OCI-LY7 (cell line): Measurements from ENCODE around the gene SCN10A. TPM values are rescaled to one million over a fixed set of nuclear protein-coding genes. Genes with fewer than 3 reads are reported as not detected.

ENCODE experiments used
- Bru-seq: library from RNA; stranded (reverse); fragments of 400-500 nt; gene quantifications from one replicate; lab custom pipeline; 2021; lab: Mats Ljungman, UMichigan
- BruChase-seq, 2 experiments: library from RNA; stranded (reverse); fragments of 400-500 nt; gene quantifications; one replicate each; lab custom pipeline; 2021; lab: Mats Ljungman, UMichigan
- BruUV-seq: library from RNA; stranded (reverse); fragments of 400-500 nt; replicated peaks from 2 replicates; lab custom pipeline; 2021; lab: Mats Ljungman, UMichigan
- CTCF ChIA-PET: fragments of 300-600 bp; sonication (Branson Sonifier 250); formaldehyde crosslinking; loops from one replicate; lab custom pipeline; 2022; ENCODE audit warnings: antibody characterized with exemption; ENCODE audit not compliant: unreplicated experiment; lab: Charles Lee
- POLR2A ChIA-PET: fragments of 300-600 bp; sonication (Branson Sonifier 250); formaldehyde crosslinking; loops from one replicate; lab custom pipeline; 2022; ENCODE audit warnings: antibody characterized with exemption; lab: Charles Lee
- DNase-seq: peaks from one replicate; pipeline ENCODE4 v3.0.0-alpha.2; 2015; ENCODE audit warnings: low spot score
- H2AFZ ChIP-seq: fragments of 200-600 bp; sonication (generic), shearing (Covaris generic); 2 replicates; pipeline ENCODE4 v1.6.1; 2014; ENCODE audit warnings: mild to moderate bottlenecking, antibody characterized with exemption, low read length, moderate library complexity
- H3K27ac ChIP-seq: fragments of 200-600 bp; sonication (generic); 2 replicates; pipeline ENCODE4 v1.5.1; 2014; ENCODE audit warnings: mixed run types, low read depth, mild to moderate bottlenecking, moderate library complexity, low read length, inconsistent platforms; ENCODE audit not compliant: poor library complexity, severe bottlenecking
- H3K36me3 ChIP-seq: fragments of 200-600 bp; sonication (generic); 2 replicates; pipeline ENCODE4 v1.6.1; 2014; ENCODE audit warnings: mild to moderate bottlenecking, antibody characterized with exemption, low read length, moderate library complexity, mixed read lengths; ENCODE audit not compliant: insufficient read depth
- H3K4me1 ChIP-seq: fragments of 200-600 bp; sonication (generic); 2 replicates; pipeline ENCODE4 v1.5.1; 2014; ENCODE audit warnings: mild to moderate bottlenecking, low read length; ENCODE audit not compliant: insufficient read depth, poor library complexity, severe bottlenecking
- H3K4me2 ChIP-seq: fragments of 200-600 bp; sonication (generic); 2 replicates; pipeline ENCODE4 v1.6.1; 2014; ENCODE audit warnings: mild to moderate bottlenecking, low read length
- H3K4me3 ChIP-seq: fragments of 200-600 bp; sonication (generic); 2 replicates; pipeline ENCODE4 v1.5.1; 2014; ENCODE audit warnings: mild to moderate bottlenecking, low read depth, low read length; ENCODE audit not compliant: poor library complexity, severe bottlenecking
- H3K79me2 ChIP-seq: fragments of 200-600 bp; sonication (generic); 2 replicates; pipeline ENCODE4 v1.6.1; 2016; ENCODE audit warnings: low read depth, mild to moderate bottlenecking, low read length, moderate library complexity, mixed read lengths; ENCODE audit not compliant: insufficient read depth
- H3K9me2 ChIP-seq: fragments of 200-600 bp; sonication (generic); 2 replicates; pipeline ENCODE4 v1.6.1; 2016; ENCODE audit warnings: mild to moderate bottlenecking, low read length, mixed read lengths; ENCODE audit not compliant: insufficient read depth
- H3K9me3 ChIP-seq: fragments of 200-600 bp; sonication (generic); 2 replicates; pipeline ENCODE4 v1.6.1; 2014; ENCODE audit warnings: mild to moderate bottlenecking, mixed run types, low read length, mixed read lengths
- H4K20me1 ChIP-seq: fragments of 200-600 bp; sonication (generic); 2 replicates; pipeline ENCODE4 v1.6.1; 2014; ENCODE audit warnings: mild to moderate bottlenecking, antibody characterized with exemption, low read length, moderate library complexity, mixed read lengths; ENCODE audit not compliant: insufficient read depth
- CTCF ChIP-seq: fragments of 200-600 bp; sonication (generic); conservative IDR thresholded peaks from 2 replicates; pipeline ENCODE4 v1.5.1; 2014; ENCODE audit warnings: mild to moderate bottlenecking, antibody characterized with exemption, low read length, moderate library complexity, mixed read lengths
- EZH2phosphoT487 ChIP-seq: fragments of 200-600 bp; sonication (generic); IDR thresholded peaks from 2 replicates; pipeline ENCODE4 v1.6.1; 2018; ENCODE audit warnings: low read depth, borderline replicate concordance, mild to moderate bottlenecking, mixed run types, antibody characterized with exemption, low read length, moderate library complexity, mixed read lengths
- intact Hi-C: fragments of 100-400 bp; cut with micrococcal nuclease; formaldehyde crosslinking; loops from one replicate; pipeline ENCODE4 v1.10.0; 2022; ENCODE audit not compliant: unreplicated experiment
- long read RNA-seq: library from polyadenylated mRNA; stranded (forward); transcript quantifications from one replicate; pipeline ENCODE4 v2.0.0, GENCODE V29; 2022
- total RNA-seq, 2 experiments: library from RNA; depleted of rRNA in 1 of 2; stranded (reverse); fragments of >200 nt in 1 of 2; shearing (Covaris generic) in 1 of 2; gene quantifications; 2 replicates each; pipeline ENCODE4 v1.2.3, GENCODE V29; 2014 to 2022

SCN10A gene
- total RNA-seq (2014; rRNA removed; shearing (Covaris generic)) (not detected in 2 replicates), total RNA-seq (2022) (not detected in 2 replicates), Bru-seq, nascent RNA (not detected), BruChase-seq, experiment 1, labeled RNA remaining after a 6-hour chase (not detected), BruChase-seq, experiment 2, labeled RNA remaining after a 2-hour chase (percentile 0 among the genes with signal in this experiment)
- long read RNA-seq: 0 reads

- ChIA-PET CTCF (no interaction called here), POLR2A (no interaction called here)
- no peaks in the 10 kb centered on the region for H4K20me1 ChIP-seq
- no peak for TF ChIP-seq EZH2phosphoT487
- no peak for TF ChIP-seq CTCF
- no peak within 1 kb of the TSS for H3K4me3 ChIP-seq
- H3K36me3 ChIP-seq: no peaks in the 10 kb centered on the region
- no peak within 1 kb of the TSS for H3K27ac ChIP-seq
- no peaks in the 10 kb centered on the region for H3K9me3 ChIP-seq
- H3K4me1 ChIP-seq: no peaks in the 10 kb centered on the region
- intact Hi-C loops: no loop called here
- no TSS peak for BruUV-seq
- no peak within 1 kb of the TSS for H2AFZ ChIP-seq
- H3K9me2 ChIP-seq: no peaks in the 10 kb centered on the region
- DNase-seq: no peak
- H3K79me2 ChIP-seq: no peaks in the 10 kb centered on the region
- no peak within 1 kb of the TSS for H3K4me2 ChIP-seq
Measured at GRCh38 chr3:38816026-38816425, at the start of gene SCN10A. TSS of gene SCN10A (minus strand) at chr3:38816217. CDS start at chr3:38794010, 22,207 bp downstream.

GRCh38 chr3:38853011-38853410 lies 37.0 kb upstream of the SCN10A start:
- no TSS peak for BruUV-seq

More at GRCh38 chr3:38853011-38853410, 37.0 kb upstream of the SCN10A start:
- ChIA-PET CTCF (no interaction called here), POLR2A (interaction anchor here (0.5 kb wide), 1 partner anchor 454 kb away, joined by 7 read pairs; no protein-coding TSS in a partner anchor)
- Histone ChIP-seq H3K4me3 (no peak overlapping the region), H3K36me3 (no peaks in the 10 kb centered on the region), H3K79me2 (no peaks in the 10 kb centered on the region), H4K20me1 (no peaks in the 10 kb centered on the region), H2AFZ (no peak overlapping the region), H3K4me2 (no peak overlapping the region), H3K4me1 (no peaks in the 10 kb centered on the region), H3K27ac (no peak overlapping the region), H3K9me3 (no peaks in the 10 kb centered on the region), H3K9me2 (no peaks in the 10 kb centered on the region)
- intact Hi-C loops: no loop called here
- no peak for DNase-seq
- no peak for TF ChIP-seq EZH2phosphoT487
- no peak for TF ChIP-seq CTCF
